Thoracic aorta (tissue), 2 donors: ENCODE measurements around the gene MISP. TPM values are rescaled to one million over a fixed set of nuclear protein-coding genes. Genes with fewer than 3 reads are reported as not detected.

Experiments used
- ATAC-seq: fragments of 150-250 bp; one replicate; pipeline ENCODE4 v1.8.0; 2017; ENCODE audit warnings: low read depth; ENCODE audit not compliant: insufficient number of reproducible peaks, low FRiP score
- DNase-seq: peaks from one replicate; pipeline ENCODE4 v3.0.0-alpha.2; 2020; ENCODE audit warnings: low spot score
- H3K27ac ChIP-seq, 2 donors: fragments of 200-600 bp; sonication (generic); 1 replicate in 1 of 2; 2 replicates in 1 of 2; pipeline ENCODE4 v1.5.1; 2016; ENCODE audit warnings: mild to moderate bottlenecking in 2 of 2, moderate library complexity in 2 of 2
- H3K27me3 ChIP-seq: fragments of 200-600 bp; sonication (generic); replicated peaks from 2 replicates; pipeline ENCODE4 v1.6.0; 2016; ENCODE audit warnings: mild to moderate bottlenecking; ENCODE audit not compliant: insufficient read depth
- H3K36me3 ChIP-seq: fragments of 200-600 bp; sonication (generic); one replicate; pipeline ENCODE4 v1.5.1; 2016
- H3K4me1 ChIP-seq, 2 donors: fragments of 200-600 bp; sonication (generic); 1 replicate in 1 of 2; 2 replicates in 1 of 2; pipeline versions ENCODE4 v1.5.1 to v1.6.0; 2016; ENCODE audit warnings: low read depth in 2 of 2, mild to moderate bottlenecking in 1 of 2; ENCODE audit not compliant: control insufficient read depth in 1 of 2
- H3K4me3 ChIP-seq: fragments of 200-600 bp; sonication (generic); 2 replicates; pipeline ENCODE4 v1.5.1; 2016; ENCODE audit warnings: mild to moderate bottlenecking
- H3K9me3 ChIP-seq: fragments of 200-600 bp; sonication (generic); 2 replicates; pipeline ENCODE4 v1.5.1; 2016
- total RNA-seq, 2 donors: library from RNA; depleted of rRNA; stranded (reverse); fragments of >200 nt; gene quantifications; one replicate each; pipeline versions ENCODE4 v1.1.0 to v1.2.3, GENCODE V29; 2016
- TF ChIP-seq, protein P1 (sequence below): fragments of 200-600 bp; sonication (generic); IDR thresholded peaks from one replicate; pipeline ENCODE4 v1.5.1; 2019; ENCODE audit warnings: antibody characterized with exemption

MISP gene
- total RNA-seq, 2 donors from 2014 or later, result 2.2 TPM; not detected in 1

DNA sequence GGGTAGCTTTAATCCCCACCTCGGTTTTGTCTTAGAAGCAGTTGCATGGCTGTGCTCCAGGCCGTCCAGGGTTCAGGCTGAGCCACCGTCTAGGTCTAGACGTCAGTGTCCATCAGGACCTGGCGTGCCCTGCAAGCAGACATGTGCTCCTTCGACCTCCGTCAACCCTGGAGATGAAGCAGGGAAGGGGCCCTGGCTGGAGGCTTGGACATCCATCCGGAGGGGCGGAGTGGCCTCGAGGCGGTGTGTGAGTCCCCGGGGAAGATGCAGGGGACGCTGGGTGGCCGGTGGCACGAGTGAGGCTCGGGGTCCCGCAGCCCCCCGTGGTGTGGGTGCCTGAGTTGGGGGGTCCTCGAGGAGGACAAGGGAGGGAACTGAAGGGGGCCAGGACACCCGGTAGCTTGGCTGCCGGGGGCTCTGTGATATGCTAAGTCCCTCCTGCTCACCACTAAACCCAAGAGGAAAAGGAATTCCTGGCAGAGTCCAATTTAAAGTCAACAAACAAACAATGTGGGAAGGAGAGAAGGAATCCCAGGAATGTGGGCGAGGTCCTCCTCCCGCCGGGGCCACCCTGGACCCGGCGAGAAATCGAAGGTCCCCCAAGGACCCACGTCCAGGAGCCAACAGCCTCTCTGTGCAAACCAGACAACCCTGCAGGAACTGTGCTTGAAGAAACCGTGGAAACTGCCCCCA lies 31.4 kb downstream of the MISP start:
- H3K27me3 ChIP-seq, result no peaks in the 10 kb centered on the region
- ATAC-seq, result no peak
- peaks cover 3 to 8% of the 10 kb centered on the region in 2 donors for H3K4me1 ChIP-seq
- TF ChIP-seq, protein P1, sequence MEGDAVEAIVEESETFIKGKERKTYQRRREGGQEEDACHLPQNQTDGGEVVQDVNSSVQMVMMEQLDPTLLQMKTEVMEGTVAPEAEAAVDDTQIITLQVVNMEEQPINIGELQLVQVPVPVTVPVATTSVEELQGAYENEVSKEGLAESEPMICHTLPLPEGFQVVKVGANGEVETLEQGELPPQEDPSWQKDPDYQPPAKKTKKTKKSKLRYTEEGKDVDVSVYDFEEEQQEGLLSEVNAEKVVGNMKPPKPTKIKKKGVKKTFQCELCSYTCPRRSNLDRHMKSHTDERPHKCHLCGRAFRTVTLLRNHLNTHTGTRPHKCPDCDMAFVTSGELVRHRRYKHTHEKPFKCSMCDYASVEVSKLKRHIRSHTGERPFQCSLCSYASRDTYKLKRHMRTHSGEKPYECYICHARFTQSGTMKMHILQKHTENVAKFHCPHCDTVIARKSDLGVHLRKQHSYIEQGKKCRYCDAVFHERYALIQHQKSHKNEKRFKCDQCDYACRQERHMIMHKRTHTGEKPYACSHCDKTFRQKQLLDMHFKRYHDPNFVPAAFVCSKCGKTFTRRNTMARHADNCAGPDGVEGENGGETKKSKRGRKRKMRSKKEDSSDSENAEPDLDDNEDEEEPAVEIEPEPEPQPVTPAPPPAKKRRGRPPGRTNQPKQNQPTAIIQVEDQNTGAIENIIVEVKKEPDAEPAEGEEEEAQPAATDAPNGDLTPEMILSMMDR, result no peak
- no peak overlapping the region for H3K27ac ChIP-seq
- no peaks in the 10 kb centered on the region for H3K9me3 ChIP-seq
- no peaks in the 10 kb centered on the region for H3K36me3 ChIP-seq
- peak overlapping the region; percentile 38 for H3K4me3 ChIP-seq
- DNase-seq, result no peak

DNA sequence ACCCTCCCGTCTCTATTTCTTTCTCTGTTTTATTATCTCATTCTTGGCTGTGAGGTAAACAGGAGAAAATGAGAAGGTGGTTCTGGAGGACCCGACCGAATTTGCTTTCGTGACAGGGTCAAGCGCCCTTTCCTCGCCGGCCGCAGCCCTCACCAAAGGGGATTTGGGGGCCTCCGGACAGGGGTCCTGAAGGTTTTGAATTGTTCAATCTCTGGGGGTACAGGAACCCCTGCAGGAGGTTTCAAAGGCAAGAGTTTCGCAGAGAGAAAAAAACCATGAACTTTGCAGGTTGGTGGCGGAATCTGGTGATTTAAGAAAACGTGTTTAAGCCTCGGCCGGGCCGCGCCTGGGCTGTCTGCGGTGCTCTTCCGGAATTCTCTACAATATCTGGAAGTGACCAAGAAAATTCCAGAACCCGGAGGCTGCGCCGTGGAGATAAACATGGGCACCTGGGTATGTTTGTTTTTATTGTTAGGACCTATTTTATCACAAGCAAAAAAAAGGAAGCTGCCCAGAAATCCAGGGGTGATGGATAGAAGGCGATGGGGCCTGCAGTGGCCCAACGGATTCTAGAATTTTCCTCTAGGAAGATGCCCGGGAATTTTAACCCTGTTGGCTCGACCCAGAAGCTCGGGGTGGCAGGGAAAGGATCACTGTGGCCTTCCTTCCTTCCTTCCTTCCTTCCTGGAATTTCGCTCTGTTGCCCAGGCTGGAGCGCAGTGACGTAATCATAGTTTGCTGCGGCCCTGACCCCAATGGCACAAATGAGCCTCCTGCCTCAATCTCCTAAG lies 32.2 kb downstream of the MISP start:
- H3K27ac ChIP-seq, result no peak overlapping the region
- ATAC-seq, result no peak

DNA sequence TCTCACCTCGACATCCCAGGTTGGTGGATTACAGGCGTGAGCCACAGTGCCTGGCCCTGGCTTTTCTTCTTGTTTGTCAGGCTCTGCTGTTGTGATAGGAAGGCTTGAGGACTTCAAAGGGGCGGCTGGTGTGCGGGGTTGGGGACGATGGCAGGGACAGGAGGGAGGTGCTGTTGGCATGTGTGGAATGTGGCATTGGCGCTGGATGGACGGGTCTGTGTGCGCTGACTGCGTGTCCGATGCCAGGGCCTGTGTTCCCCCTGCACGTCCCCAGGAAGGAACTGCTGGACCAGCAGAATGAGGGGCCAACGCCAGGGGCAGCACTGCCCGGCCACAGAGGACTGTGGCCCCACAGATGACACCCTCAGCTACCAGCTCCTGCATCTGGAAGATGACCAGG lies 33.6 kb downstream of the MISP start:
- Histone ChIP-seq H3K27ac (no peak overlapping the region), H3K27me3 (no peaks in the 10 kb centered on the region), H3K4me3 (no peak overlapping the region), H3K36me3 (no peaks in the 10 kb centered on the region), H3K9me3 (no peaks in the 10 kb centered on the region), H3K4me1 (peaks cover 3 to 8% of the 10 kb centered on the region in 2 donors)
- no peak for ATAC-seq
- TF ChIP-seq, protein P1, result no peak
- DNase-seq, result no peak

More for the DNA sequence above, 32.2 kb downstream of the MISP start:
- DNase-seq, result no peak
- H3K4me1 ChIP-seq, result peaks cover 3 to 8% of the 10 kb centered on the region in 2 donors
- peak overlapping the region; percentile 38 for H3K4me3 ChIP-seq
- TF ChIP-seq, protein P1, result no peak
- no peaks in the 10 kb centered on the region for H3K36me3 ChIP-seq
- no peaks in the 10 kb centered on the region for H3K9me3 ChIP-seq
- H3K27me3 ChIP-seq, result no peaks in the 10 kb centered on the region

DNA sequence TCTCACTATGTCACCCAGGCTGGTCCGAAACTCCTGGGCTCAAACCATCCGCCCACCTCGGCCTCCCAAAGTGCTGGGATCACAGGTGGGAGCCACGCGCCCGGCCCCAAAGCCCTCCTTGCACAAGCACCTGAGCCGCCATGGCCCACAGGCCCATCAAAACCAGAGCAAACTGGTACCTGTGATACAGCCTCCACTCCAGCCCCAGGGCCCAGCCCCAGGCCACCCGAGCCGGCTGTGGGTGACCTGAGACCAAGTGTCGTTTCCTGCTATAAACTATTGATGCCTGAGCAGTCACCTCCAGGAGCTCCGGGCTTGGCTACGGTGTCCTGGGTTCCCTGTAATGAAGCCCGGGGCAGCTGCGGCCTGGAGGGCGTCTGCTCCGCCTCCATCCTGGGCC lies 36.6 kb downstream of the MISP start:
- ATAC-seq, result no peak
- Histone ChIP-seq H3K9me3 (no peaks in the 10 kb centered on the region), H3K36me3 (no peaks in the 10 kb centered on the region), H3K27me3 (no peaks in the 10 kb centered on the region), H3K27ac (no peak overlapping the region), H3K4me1 (peaks cover 0 to 4% of the 10 kb centered on the region in 2 donors), H3K4me3 (no peak overlapping the region)
- no peak for DNase-seq
- TF ChIP-seq, protein P1, result no peak

DNA sequence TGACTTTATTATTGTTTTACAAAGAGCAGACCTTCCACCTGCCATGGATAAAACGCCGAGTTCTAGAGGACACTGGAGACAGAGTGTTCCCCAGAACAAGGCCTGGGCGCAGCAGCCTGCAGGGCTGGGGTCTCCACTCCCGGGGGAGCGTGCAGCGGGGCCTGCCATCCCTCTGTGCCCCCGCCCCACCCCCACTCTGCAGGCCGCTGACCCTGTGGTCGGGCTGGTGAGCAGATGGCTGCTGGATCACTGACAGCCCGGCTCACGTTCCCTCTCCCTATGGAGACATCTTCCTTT lies 37.7 kb downstream of the MISP start:
- Histone ChIP-seq H3K36me3 (no peaks in the 10 kb centered on the region), H3K27ac (no peak overlapping the region), H3K27me3 (no peaks in the 10 kb centered on the region), H3K9me3 (no peaks in the 10 kb centered on the region), H3K4me1 (no peaks in the 10 kb centered on the region), H3K4me3 (no peak overlapping the region)
- ATAC-seq (no peak), DNase-seq (no peak)
- TF ChIP-seq, protein P1, result no peak
